ENCODE data around the gene TCIRG1.

Gene TCIRG1

DNA sequence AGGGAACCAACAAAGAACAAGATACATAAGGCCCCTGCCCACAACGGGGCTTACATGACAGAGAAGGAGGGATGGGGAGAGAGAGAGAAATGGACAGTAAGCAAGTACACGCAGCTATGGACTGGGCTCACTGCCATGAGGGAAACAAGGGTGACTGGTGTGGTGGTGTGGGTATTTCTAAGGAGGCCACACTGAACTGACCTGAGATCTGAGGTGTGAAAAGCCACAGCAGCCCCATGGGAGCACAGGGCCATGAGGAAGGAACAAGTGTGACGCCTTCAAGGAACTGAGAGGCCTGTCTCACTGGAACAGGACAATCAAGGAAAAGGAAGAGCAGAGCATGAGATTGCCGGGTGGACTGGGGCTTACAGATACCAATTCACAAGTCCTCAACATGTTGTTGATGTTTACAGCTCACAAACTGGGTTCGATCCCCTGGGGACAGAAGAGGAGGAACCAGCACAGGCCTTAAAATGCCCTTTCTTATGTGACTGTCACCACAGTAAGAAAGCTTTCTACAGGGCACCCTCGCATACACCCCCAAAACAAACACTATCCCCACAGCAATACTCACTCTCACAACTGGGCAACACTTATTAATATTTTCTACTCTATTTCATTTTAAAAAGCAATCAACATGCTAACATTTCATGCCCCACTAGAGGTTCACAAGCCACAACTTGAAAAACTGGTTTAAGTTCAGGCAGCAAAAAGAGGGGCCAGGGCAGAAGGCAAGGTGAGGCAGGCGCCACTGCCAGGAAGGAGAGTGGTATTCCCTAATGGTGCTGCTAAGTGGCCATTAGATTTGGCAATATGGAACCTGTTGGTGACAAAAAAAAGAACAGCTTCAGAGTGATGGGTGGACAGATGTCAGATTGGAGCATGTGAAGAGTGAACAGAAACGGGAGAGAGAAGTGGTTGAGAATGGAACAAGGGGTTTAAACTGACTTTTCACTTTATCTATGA is 39.1 kb downstream of the TCIRG1 start:
- POLR2A ChIA-PET, result interaction anchor here (0.7 kb wide), 1 partner anchor 75 kb away, joined by 3 read pairs; no protein-coding TSS in a partner anchor
- CTCF ChIA-PET, result interaction anchor here (0.6 kb wide), 1 partner anchor 10 kb away, joined by 4 read pairs; no protein-coding TSS in a partner anchor
- TF ChIP-seq, protein P1, sequence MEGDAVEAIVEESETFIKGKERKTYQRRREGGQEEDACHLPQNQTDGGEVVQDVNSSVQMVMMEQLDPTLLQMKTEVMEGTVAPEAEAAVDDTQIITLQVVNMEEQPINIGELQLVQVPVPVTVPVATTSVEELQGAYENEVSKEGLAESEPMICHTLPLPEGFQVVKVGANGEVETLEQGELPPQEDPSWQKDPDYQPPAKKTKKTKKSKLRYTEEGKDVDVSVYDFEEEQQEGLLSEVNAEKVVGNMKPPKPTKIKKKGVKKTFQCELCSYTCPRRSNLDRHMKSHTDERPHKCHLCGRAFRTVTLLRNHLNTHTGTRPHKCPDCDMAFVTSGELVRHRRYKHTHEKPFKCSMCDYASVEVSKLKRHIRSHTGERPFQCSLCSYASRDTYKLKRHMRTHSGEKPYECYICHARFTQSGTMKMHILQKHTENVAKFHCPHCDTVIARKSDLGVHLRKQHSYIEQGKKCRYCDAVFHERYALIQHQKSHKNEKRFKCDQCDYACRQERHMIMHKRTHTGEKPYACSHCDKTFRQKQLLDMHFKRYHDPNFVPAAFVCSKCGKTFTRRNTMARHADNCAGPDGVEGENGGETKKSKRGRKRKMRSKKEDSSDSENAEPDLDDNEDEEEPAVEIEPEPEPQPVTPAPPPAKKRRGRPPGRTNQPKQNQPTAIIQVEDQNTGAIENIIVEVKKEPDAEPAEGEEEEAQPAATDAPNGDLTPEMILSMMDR (IDR thresholded peaks at IDR 0.05; ENCODE audit: control extremely low read depth, extremely low read depth, low read depth, missing control alignments), result no peak
- peak; percentile 45 for DNase-seq (ENCODE audit: extremely low spot score)

DNA sequence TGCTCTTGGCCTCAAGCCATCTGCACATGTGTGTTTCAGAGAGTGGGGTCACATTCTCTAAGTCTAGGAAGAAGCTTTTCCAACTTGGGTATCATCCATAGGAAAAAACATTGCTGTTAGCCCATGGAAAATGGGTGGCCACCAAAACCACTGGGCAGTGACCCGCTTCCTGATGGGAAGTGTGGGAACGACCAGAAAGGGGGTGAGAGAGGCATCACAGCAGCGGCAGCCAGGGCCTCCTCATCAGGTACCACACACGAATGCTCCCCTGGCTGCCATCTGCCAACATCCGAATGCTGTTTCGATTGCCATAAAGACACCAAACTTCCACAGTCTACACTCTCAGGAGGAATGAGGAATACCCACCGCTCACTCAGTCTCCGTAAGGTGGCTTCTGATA is 42.0 kb downstream of the TCIRG1 start:
- TF ChIP-seq, protein P1 (IDR thresholded peaks at IDR 0.05; ENCODE audit: control extremely low read depth, extremely low read depth, low read depth, missing control alignments), result no peak
- DNase-seq (ENCODE audit: extremely low spot score), result no peak
- ChIA-PET CTCF (interaction anchor here (1.2 kb wide), 1 partner anchor 10 kb away, joined by 3 read pairs; no protein-coding TSS in a partner anchor), POLR2A (no interaction called here)

DNA sequence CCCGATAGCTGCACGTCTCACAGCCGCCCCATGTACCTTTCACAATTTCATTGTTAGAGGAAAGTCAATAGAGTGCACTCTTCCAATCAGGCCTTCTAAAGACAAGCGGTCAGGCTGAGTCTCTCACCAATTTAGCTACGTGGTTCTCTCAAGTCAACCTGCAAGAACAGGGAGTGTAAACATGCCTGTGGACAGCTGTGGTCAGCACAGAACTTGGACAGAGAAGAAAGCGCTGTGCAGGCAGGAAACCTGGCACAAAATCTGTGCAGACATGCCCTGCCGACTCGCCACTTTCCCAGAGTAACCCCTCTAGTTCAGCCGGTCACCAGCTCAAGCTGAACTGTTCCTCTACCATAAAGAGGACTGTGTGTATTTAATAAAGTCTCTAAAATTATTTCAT is 42.9 kb downstream of the TCIRG1 start:
- ChIA-PET CTCF (interaction anchor here (0.9 to 1.2 kb wide), 2 partner anchors 9 to 11 kb away, joined by 3 read pairs; no protein-coding TSS in a partner anchor), POLR2A (no interaction called here)
- no peak for DNase-seq (ENCODE audit: extremely low spot score)
- TF ChIP-seq, protein P1 (IDR thresholded peaks at IDR 0.05; ENCODE audit: control extremely low read depth, extremely low read depth, low read depth, missing control alignments), result no peak

DNA sequence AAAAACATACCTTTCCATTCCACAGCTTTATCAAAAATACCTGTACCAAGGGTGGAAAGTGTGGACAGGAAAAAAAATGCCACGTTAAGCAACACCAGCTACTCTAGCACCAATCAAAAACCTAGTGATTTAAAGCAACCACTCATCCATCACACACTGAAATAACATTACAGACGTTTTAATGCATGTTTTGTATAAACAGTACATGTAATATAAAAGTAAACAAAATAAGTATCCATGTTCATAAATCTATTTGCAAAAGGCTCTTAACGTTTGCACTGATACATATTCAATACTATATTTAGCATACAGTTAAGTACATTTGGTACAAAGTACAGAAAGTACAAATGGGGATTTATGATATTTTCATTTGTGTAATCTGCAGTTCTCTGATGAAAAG is 43.7 kb downstream of the TCIRG1 start:
- TF ChIP-seq, protein P1 (IDR thresholded peaks at IDR 0.05; ENCODE audit: control extremely low read depth, extremely low read depth, low read depth, missing control alignments), result no peak
- CTCF ChIA-PET, result interaction anchor here (0.6 kb wide), 1 partner anchor 14 kb away, joined by 3 read pairs; no protein-coding TSS in a partner anchor
- POLR2A ChIA-PET, result no interaction called here
- no peak for DNase-seq (ENCODE audit: extremely low spot score)

DNA sequence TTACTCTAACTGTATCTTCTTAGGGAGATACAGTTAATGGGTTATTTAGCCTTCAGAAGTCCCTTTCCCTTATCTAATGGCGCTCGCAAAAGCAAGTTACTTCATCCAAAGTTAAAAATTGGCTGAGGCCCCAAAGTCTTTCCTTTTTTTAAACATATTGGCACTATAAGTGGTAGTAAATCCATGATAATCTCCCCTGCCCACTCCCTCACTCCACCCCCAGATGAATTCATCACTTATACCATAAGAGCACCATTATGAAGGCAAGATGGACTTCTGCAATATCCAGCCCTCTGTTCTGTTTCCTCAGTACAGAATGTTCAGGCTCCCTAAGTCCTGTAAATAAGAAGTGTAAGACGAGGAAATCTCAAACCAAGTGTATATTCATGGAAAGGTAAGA is 44.7 kb downstream of the TCIRG1 start:
- DNase-seq (ENCODE audit: extremely low spot score), result no peak
- ChIA-PET CTCF (no interaction called here), POLR2A (no interaction called here)
- TF ChIP-seq, protein P1 (IDR thresholded peaks at IDR 0.05; ENCODE audit: control extremely low read depth, extremely low read depth, low read depth, missing control alignments), result no peak

DNA sequence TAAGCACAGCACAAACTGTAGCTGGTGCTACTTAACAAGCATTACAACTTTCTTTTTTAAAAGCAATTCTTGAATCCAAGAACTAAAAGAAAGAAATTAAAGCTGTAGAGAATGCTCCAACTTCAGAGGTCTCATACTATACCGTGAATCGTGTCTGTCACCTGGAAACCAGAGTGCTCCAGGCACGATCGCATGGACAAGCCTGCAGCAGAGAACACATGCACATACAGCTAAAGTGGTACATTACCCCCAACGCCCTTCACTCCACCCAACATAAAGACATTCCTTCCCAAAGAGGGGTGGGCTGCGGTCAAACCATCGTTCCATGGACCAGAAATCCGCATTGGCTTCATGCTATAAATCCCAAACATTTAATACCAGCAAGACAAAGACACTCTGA is 50.9 kb downstream of the TCIRG1 start:
- ChIA-PET POLR2A (no interaction called here), CTCF (interaction anchor here (1.2 to 5.0 kb wide), 2 partner anchors 9 to 10 kb away, joined by 3 to 25 read pairs; no protein-coding TSS in a partner anchor)

More for the DNA sequence above, 50.9 kb downstream of the TCIRG1 start:
- no peak for DNase-seq (ENCODE audit: extremely low spot score)
- TF ChIP-seq, protein P1 (IDR thresholded peaks at IDR 0.05; ENCODE audit: control extremely low read depth, extremely low read depth, low read depth, missing control alignments), result no peak
